Memory B cell (primary cell): ENCODE data around the gene WDR5.
A peak's percentile ranks its signal among the peaks of the same experiment; 100 is the strongest.

Experiments used
- ATAC-seq: fragments of 150-1000 bp; cut with Tn5 transposase; 2 replicates; pipeline ENCODE4 v1.10.0; 2021; ENCODE audit warnings: low read depth, mild to moderate bottlenecking, moderate library complexity
- DNase-seq, 2 donors: peaks; one replicate each; pipeline ENCODE4 v3.0.0; 2022; ENCODE audit warnings: low spot score in 2 of 2
- H3K27ac Mint-ChIP-seq: one replicate; pipeline ENCODE4 v1.8.0; 2022; ENCODE audit warnings: mild to moderate bottlenecking, moderate library complexity, mixed read lengths
- H3K27me3 Mint-ChIP-seq: one replicate; pipeline ENCODE4 v1.8.0; 2022; ENCODE audit warnings: mixed read lengths
- H3K36me3 Mint-ChIP-seq: one replicate; pipeline ENCODE4 v1.8.0; 2022; ENCODE audit warnings: mild to moderate bottlenecking, mixed read lengths
- H3K4me1 Mint-ChIP-seq: one replicate; pipeline ENCODE4 v1.8.0; 2022; ENCODE audit warnings: mixed read lengths
- H3K4me3 Mint-ChIP-seq: one replicate; pipeline ENCODE4 v1.8.0; 2022; ENCODE audit warnings: mild to moderate bottlenecking, moderate library complexity, mixed read lengths
- H3K9me3 Mint-ChIP-seq: one replicate; pipeline ENCODE4 v1.8.0; 2022; ENCODE audit warnings: mixed read lengths

WDR5 gene

GRCh38 chr9:134204991-134205578 is 69.2 kb downstream of the WDR5 start:
- DNase-seq: no peak
- Mint-ChIP-seq H3K36me3 (no peaks in the 10 kb centered on the region), H3K27ac (no peak overlapping the region), H3K4me1 (no peaks in the 10 kb centered on the region), H3K9me3 (peaks cover 7% of the 10 kb centered on the region), H3K4me3 (no peak overlapping the region), H3K27me3 (peaks cover 16% of the 10 kb centered on the region)
- ATAC-seq: no peak

- no peaks in the 10 kb centered on the region for H3K36me3 Mint-ChIP-seq
- H3K9me3 Mint-ChIP-seq: peaks cover 7% of the 10 kb centered on the region
- peak; percentile 29 for ATAC-seq
- no peak overlapping the region for H3K4me3 Mint-ChIP-seq
- no peak for DNase-seq
- H3K4me1 Mint-ChIP-seq: no peaks in the 10 kb centered on the region
- peaks cover 19% of the 10 kb centered on the region for H3K27me3 Mint-ChIP-seq
- no peak overlapping the region for H3K27ac Mint-ChIP-seq
Measured at GRCh38 chr9:134205672-134206310, 69.9 kb downstream of the WDR5 start.

DNA sequence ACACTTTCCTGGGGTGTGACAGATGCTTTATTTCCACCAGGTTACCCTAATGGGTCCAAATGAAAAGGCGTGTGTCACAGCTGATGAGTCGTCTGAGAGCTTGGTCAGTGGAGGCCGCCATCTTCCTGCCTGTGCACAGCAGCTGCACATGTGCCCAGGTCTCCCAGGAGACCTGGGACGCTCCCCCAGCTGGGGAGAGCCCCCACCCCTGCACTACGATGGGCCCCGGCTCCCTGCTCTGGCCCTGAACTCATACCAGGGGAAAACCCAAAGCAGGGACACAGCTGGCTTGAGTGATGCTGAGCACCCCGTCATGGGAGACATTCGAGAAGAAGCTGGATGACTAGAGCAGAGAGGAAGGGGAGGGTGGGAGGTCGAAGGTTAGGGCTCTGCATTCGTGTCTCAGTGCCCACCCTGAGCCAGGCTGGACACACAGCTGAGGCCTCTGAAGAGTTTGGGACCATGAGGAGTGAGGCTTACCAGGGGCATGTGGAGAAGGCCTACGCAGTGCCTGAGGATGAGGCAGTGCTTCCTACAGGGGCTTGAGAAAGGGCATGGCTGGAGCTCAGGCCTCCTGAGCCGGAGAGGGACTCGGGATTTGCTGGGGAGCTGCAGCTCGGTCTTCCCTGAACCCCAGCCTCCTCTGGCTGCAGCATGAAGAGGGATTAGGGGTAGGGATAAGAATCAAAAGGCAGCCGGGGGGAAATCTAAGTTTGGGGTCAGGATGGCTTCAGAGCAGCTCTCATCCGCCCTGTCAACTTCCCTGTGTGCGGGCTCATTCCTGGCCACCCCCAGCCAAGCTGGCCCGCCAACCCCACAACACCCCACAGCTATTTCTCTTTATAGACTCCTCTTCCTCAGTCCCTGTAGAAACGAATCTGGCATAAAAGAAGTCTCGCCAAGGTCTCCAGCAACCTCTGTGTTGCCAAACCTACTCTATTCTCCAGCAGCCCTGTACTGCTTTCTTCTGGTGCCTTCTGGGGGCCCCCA is 70.7 kb downstream of the WDR5 start:
- no peaks in the 10 kb centered on the region for H3K4me1 Mint-ChIP-seq
- H3K9me3 Mint-ChIP-seq: peaks cover 7% of the 10 kb centered on the region
- H3K27me3 Mint-ChIP-seq: peaks cover 21% of the 10 kb centered on the region
- no peak overlapping the region for H3K27ac Mint-ChIP-seq
- ATAC-seq (peak; percentile 50), DNase-seq (no peak)
- H3K4me3 Mint-ChIP-seq: no peak overlapping the region
- no peaks in the 10 kb centered on the region for H3K36me3 Mint-ChIP-seq

GRCh38 chr9:134208310-134208841 is 72.5 kb downstream of the WDR5 start:
- Mint-ChIP-seq H3K4me1 (no peaks in the 10 kb centered on the region), H3K27me3 (peaks cover 22% of the 10 kb centered on the region), H3K4me3 (no peak overlapping the region), H3K36me3 (no peaks in the 10 kb centered on the region), H3K27ac (no peak overlapping the region), H3K9me3 (peaks cover 11% of the 10 kb centered on the region)
- DNase-seq (no peak), ATAC-seq (no peak)

- no peak overlapping the region for H3K4me3 Mint-ChIP-seq
- no peaks in the 10 kb centered on the region for H3K36me3 Mint-ChIP-seq
- no peak for DNase-seq
- H3K27me3 Mint-ChIP-seq: peaks cover 22% of the 10 kb centered on the region
- no peak for ATAC-seq
- H3K4me1 Mint-ChIP-seq: no peaks in the 10 kb centered on the region
- peaks cover 9% of the 10 kb centered on the region for H3K9me3 Mint-ChIP-seq
- H3K27ac Mint-ChIP-seq: no peak overlapping the region
Measured at GRCh38 chr9:134208981-134209725, 73.3 kb downstream of the WDR5 start.
